Measurements from ENCODE around the gene VEGFA.

Gene VEGFA

GRCh38 chr6:43821101-43821886, 51.3 kb downstream of the VEGFA start:
- no peaks in the 10 kb centered on the region for H3K27me3 ChIP-seq (ENCODE audit: insufficient read depth, low read depth)
- no peak for TF ChIP-seq CTCF (conservative IDR thresholded peaks at IDR 0.05; ENCODE audit: low read depth, low read length)
- no peak overlapping the region for H3K9ac ChIP-seq
- no peaks in the 10 kb centered on the region for H3K79me2 ChIP-seq (ENCODE audit: insufficient read depth, low read depth)
- H3K27ac ChIP-seq = no peak overlapping the region
- no peak overlapping the region for H3K4me3 ChIP-seq (IDR thresholded peaks at IDR 0.05; ENCODE audit: insufficient read depth, low read depth, low read length)
- H3K4me1 ChIP-seq (ENCODE audit: low read depth, poor library complexity, severe bottlenecking) = no peaks in the 10 kb centered on the region
- H3K36me3 ChIP-seq (ENCODE audit: insufficient read depth) = no peaks in the 10 kb centered on the region
- no peak overlapping the region for H3K4me2 ChIP-seq
- no peaks in the 10 kb centered on the region for H4K20me1 ChIP-seq (ENCODE audit: insufficient read depth)
- H2AFZ ChIP-seq (ENCODE audit: low read depth) = no peak overlapping the region

GRCh38 chr6:43823390-43823789, 53.4 kb downstream of the VEGFA start:
- Histone ChIP-seq H3K36me3 (ENCODE audit: insufficient read depth) (no peaks in the 10 kb centered on the region), H3K79me2 (ENCODE audit: insufficient read depth, low read depth) (no peaks in the 10 kb centered on the region), H3K4me3 (IDR thresholded peaks at IDR 0.05; ENCODE audit: insufficient read depth, low read depth, low read length) (no peak overlapping the region), H3K9ac (no peak overlapping the region), H3K4me2 (no peak overlapping the region), H3K27me3 (ENCODE audit: insufficient read depth, low read depth) (no peaks in the 10 kb centered on the region), H4K20me1 (ENCODE audit: insufficient read depth) (no peaks in the 10 kb centered on the region), H3K27ac (no peak overlapping the region), H3K4me1 (ENCODE audit: low read depth, poor library complexity, severe bottlenecking) (no peaks in the 10 kb centered on the region), H2AFZ (ENCODE audit: low read depth) (no peak overlapping the region)
- TF ChIP-seq CTCF (conservative IDR thresholded peaks at IDR 0.05; ENCODE audit: low read depth, low read length) = no peak

- no peak overlapping the region for H3K4me3 ChIP-seq (IDR thresholded peaks at IDR 0.05; ENCODE audit: insufficient read depth, low read depth, low read length)
- no peaks in the 10 kb centered on the region for H3K79me2 ChIP-seq (ENCODE audit: insufficient read depth, low read depth)
- no peak overlapping the region for H3K9ac ChIP-seq
- no peaks in the 10 kb centered on the region for H4K20me1 ChIP-seq (ENCODE audit: insufficient read depth)
- H3K27ac ChIP-seq = no peak overlapping the region
- H3K4me2 ChIP-seq = no peak overlapping the region
- H3K27me3 ChIP-seq (ENCODE audit: insufficient read depth, low read depth) = no peaks in the 10 kb centered on the region
- TF ChIP-seq CTCF (conservative IDR thresholded peaks at IDR 0.05; ENCODE audit: low read depth, low read length) = no peak
- H3K4me1 ChIP-seq (ENCODE audit: low read depth, poor library complexity, severe bottlenecking) = no peaks in the 10 kb centered on the region
- H2AFZ ChIP-seq (ENCODE audit: low read depth) = no peak overlapping the region
- H3K36me3 ChIP-seq (ENCODE audit: insufficient read depth) = no peaks in the 10 kb centered on the region
Observed at GRCh38 chr6:43823879-43824702, 54.1 kb downstream of the VEGFA start.

GRCh38 chr6:43824703-43825064, 54.7 kb downstream of the VEGFA start:
- Histone ChIP-seq H3K4me1 (ENCODE audit: low read depth, poor library complexity, severe bottlenecking) (no peaks in the 10 kb centered on the region), H3K9ac (no peak overlapping the region), H3K27ac (no peak overlapping the region), H4K20me1 (ENCODE audit: insufficient read depth) (no peaks in the 10 kb centered on the region), H3K79me2 (ENCODE audit: insufficient read depth, low read depth) (no peaks in the 10 kb centered on the region), H3K36me3 (ENCODE audit: insufficient read depth) (no peaks in the 10 kb centered on the region), H2AFZ (ENCODE audit: low read depth) (no peak overlapping the region), H3K4me2 (no peak overlapping the region), H3K27me3 (ENCODE audit: insufficient read depth, low read depth) (no peaks in the 10 kb centered on the region), H3K4me3 (IDR thresholded peaks at IDR 0.05; ENCODE audit: insufficient read depth, low read depth, low read length) (no peak overlapping the region)
- no peak for TF ChIP-seq CTCF (conservative IDR thresholded peaks at IDR 0.05; ENCODE audit: low read depth, low read length)
